Middle frontal gyrus (tissue), 1 donor: ENCODE data around the gene ZBTB20.

ENCODE experiments used
- DNase-seq: peaks from one replicate; pipeline ENCODE4 v3.0.0-alpha.2; 2015; ENCODE audit warnings: low spot score; ENCODE audit errors: extremely low spot score

The ZBTB20 gene

DNA sequence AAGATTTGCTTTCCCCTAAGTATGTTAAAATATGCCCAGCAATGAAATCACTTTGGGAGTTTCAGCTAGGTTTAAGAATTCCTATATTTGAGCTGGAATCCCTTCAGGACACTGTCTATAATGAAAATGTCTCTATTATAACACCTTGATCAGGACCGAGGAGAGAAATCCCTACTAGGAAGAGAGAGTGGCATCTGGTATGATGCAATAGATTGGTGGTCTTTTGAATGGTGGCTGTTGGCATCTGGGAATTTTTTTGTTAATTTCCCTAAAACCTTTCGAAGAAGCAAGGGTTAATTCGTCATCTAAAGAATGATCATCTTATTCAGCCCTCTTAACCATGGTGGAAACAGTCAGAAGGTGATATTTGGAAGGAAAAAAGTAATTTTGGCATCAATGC lies 810.2 kb downstream of the ZBTB20 start:
- DNase-seq, result no peak

DNA sequence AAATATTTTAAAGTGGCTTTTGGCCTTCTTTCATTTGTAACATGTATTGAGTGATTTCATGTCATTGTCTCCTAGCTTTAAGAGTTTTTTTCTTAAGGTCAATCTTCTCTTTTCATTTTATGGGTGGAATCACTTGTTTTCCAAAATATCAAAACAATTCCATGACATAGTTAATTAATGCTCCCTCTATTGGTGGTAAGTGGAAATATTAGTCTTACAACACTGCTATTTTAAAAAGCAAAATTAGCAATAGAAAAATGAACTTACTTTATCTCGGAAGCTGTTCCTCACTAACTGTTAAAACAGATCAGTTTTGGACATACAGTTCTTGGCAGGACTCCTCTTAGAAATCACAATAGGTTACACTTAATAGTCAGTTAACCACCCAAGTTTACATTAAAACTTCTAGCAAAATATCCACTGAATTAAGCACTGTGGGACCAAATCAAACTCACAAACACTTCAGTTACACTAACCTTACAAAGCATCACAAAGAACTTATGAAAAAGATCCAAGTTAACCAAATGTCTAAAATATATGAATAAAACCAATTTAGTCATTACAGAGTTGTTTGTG lies 810.9 kb downstream of the ZBTB20 start:
- DNase-seq, result no peak

DNA sequence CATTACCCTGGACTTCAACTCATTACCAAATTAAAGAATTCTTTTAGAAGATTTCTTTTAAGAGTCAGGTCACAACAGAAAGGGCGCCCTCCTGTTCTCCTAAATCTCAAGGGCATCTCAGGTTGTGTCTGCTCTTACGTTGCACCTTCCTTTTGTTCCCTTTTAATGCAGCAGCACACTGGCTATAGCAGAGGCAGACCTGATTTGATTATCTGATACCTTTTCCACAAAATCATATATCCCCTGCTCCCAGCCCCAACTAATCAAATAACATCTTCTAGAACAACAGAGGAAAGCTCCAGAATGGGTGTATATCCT lies 813.2 kb downstream of the ZBTB20 start:
- no peak for DNase-seq

DNA sequence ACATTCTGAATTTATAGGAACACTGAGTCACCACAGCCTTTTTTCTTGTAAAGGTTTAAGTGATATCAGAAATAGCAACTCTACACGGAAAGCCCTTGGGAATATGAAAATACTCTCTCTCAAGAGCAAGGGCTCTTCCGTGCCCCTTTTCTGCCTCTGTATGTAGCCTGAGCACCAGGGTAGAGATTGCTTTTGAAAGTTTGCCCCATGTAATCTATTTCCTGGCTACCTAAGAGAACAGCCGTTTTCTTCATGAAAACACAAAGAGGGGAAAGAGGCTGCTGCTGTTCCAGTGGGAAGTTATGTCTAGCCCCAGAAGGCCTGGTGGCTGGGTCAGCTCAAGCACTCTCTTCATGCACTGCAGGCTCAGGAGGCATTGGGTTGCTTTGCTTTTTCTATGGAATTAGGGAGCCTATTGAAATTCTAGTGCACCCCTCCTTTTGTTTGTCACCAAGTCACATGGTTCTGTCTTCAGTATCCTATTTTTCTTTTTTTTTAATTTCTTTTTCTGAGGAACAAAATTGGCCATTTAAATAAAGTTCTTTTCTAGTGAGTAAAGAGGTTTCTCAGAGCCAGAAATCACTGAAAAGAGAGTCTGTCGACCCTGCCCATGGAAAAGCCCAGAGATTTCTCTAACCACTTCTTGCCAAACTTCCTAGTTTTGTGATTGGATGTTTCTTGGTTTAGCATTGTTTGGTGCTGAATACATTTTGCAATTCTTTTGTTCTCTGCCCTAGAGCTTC lies 813.7 kb downstream of the ZBTB20 start:
- DNase-seq, result peak; percentile 13

DNA sequence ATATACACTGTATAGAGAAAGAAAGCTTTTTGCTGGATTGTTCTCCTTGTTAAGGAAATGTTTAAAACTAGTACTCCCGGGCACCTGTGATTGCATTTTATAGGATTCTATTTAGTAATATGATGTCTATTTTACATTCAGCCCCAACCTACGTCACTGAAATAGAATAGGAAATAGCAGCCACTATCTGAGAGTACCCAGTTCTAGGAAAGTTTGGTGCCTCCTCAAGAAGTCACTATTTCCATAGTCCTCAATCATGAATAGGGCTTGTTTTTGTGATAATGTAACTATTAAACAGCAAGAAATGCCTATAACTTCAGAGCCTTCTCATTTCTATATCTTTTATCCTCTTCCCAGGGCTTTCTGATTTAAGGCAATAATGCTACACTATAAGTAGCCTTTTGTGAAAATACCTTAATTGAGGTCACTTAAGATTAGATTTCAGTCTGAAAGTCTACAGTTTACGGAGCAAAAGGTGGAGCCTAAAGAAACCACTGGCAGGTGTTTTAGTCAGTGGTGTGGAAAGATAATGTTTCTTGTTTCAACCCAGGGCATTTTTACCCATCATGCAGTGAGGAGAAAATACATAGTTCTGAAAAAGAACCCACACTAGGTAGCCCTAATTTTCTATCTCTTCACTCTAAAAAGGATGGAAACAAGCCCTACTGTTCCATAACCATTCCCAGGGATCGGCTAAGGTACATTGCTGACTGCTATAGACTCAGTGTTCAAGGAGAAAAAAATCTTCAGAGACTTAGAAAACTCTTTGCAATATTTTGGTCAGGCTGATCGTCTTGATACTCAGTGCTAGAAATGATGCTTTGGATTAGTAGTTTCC lies 814.5 kb downstream of the ZBTB20 start:
- DNase-seq, result no peak

DNA sequence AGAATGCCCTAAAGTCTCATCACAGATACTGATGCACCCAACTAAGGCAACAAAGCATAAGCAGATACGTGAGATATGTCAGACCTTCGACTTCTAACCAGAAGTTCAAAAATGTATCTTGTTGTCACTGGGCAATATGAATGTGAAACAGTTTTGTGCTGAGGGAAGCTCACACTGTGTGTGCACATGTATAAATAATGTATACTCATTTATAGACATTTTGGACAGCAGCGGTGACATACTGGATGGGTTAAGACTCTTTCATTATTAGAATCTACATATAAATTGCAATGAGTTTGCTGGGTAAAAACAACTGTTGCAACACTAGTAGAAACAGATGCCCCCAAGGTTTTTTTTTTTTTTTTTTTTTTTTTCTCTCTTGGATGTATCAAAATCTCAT lies 815.4 kb downstream of the ZBTB20 start:
- no peak for DNase-seq

DNA sequence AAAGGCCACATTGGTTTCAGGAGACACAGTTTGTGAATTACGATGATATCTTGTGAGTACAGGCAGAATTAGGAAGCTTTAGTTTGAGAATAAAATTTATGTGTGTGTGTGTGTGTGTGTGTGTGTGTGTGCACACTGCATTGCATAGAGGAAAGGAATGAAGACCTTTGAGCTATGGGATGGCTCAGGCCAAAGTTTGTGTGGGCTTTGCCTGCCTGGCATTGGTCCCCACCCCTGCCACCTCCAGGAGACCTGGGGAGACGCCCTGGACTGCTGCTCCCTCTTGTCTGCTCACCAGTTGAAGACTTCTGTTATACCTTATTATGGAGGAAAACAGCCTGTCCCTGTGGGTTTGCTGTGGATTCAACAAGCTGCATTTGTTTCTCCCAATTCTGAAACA lies 816.1 kb downstream of the ZBTB20 start:
- no peak for DNase-seq

DNA sequence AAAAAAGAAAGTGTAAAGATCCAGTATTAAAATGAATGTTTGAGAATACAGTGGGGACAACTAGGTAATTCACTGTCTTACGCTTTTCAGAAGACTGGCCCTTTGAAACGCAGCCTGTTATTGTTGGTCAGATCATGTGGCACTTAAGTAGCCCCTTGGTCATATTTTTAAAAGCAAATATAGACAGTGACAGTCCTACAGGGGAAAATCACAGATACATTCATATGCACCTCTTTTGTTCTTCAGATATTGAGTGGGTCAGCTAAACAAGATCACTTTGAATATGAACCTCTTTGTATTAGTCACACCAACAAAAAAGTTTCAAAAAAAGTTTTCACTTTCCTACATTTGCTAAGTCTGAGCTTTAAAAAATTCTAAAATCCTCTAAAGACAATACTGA lies 817.3 kb downstream of the ZBTB20 start:
- DNase-seq, result no peak

DNA sequence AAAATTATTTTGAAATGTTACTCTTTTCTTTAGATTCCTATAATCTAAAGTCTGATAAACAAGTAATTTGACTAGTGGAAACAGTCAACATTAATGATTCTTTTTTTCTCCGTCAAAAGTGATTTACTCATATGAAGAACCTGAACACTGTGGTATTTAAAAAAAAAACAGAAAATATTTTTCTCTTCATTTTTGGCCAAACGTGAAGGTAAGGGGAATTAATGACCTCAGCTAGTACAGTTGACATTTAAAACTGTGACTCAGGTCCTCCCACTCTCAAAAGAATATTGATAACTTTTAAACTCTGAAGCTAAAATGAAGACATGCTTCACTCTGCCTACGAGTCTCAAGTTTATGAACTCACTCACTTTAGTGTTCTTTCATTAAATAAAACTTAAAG lies 818.7 kb downstream of the ZBTB20 start:
- DNase-seq, result no peak

DNA sequence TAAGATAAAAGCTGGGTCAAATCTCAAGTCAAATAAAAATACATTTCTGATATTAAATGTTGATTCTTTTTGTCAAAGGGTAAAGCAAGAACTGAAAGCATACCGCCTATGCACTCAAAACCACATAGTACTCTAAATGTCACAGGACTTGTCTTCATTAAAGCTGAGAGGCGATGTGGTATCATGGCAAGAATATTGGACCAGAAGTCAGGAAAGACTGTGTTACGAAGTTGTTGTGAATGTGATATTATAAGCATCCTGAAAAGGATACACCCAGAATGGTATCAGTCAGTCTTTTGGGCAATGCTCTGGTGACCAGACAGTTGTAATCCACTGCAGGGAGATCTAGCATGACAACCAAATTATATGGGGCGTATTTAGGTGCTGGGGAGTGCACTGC lies 819.4 kb downstream of the ZBTB20 start:
- no peak for DNase-seq

DNA sequence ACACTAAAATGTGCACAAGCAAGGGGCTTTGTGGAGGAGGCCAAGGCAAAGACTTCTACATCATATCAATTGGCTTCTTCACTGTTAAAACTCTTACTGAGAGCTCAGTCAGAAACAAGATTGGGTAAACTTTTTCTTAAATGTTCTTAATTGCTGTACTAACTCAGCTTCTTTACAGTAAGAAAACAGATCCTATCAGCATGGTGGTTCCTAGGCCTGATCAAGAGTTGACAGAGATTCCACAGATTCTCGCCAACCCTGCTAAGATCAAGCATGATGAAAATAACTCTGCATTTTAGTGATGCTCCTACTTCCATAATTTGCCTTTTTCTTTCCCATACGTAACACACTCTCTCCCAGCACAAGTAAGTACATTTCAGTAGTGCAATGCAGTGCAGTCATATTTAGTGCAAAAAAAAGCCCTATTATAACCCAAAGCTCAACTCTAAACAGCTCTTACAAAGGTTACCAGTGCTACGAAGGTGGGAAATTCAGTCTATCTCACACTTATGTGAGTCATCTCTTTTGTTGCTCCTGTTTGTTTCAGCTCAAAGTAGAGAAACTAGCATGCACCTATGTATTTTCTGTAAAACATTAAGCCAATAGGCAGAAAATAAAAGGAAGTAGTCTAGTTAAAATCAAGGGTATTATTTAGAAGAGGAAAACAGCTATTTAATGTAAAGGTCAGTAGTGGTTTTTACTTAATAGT lies 823.4 kb downstream of the ZBTB20 start:
- DNase-seq, result no peak

DNA sequence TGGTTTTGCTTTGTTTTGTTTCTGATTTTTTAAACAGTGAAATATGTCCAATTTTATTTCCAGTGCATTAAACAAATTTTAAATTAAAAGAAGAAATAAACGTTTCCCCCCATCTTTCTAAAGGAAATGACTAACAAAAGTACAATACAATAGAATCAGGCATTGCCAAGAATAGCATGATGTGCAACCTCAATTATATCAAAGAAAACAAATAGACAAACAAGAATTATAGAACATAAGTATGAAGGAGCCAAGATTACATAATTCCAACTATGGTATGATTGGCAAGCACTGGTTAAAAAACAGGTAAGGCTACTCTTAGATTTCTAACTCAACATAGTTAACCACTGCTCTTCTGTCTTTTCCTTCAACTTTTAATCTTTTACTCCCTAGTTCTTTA lies 826.8 kb downstream of the ZBTB20 start:
- DNase-seq, result no peak

DNA sequence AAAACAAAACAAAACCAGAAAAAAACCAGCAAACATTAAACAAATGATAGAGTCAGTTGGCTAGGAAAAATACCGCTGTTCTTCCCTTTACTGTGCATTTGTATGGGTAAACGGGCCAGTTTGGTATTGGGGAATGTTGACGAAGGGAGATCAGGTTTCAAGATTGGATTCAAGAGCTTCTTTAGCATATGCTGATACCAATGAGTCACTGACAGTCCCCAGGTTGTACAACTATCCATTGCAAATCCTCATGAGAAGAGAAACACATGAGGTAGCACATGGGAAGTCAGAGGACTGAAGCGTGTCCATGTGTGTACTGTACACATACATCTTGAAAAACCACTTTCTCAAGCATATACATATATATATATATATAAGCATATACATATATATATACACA lies 827.6 kb downstream of the ZBTB20 start:
- DNase-seq, result no peak

DNA sequence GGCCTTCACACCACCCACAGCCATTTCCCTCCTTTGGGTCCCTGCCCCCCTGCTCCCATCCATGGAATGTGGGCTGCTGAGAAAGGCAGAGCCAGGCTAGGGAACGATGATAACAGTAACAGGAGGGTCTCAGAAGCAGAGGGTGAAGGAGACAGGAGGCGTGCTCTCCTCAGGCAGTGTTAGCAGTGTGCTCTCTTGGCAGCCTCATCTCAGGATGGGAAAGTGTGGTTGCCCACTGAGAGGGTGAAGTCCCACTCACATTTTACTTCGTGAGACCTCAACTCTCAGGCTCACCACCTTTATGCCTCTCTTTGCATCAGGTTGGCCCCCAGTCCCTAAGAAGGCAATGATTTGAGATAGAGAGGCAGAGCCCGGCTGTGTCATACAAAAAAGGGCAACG lies 828.8 kb downstream of the ZBTB20 start:
- no peak for DNase-seq

DNA sequence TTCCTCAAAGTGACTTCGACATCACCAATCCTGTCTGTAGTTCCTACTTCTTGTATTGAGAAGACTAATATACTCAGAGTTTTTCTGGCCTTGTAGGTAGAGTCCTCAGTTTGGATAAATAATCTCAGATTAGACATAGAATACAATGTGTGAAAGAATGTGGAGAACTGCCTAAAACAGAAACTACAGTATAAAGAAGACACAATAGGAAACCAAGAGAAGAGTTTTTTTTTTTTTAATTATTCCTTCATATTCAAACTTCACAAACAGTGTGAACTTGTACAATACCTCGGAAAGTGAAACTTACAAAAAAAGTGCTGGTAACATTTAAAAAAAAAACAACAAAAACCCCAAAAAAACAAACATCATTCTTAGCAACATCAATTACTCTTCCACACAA lies 832.8 kb downstream of the ZBTB20 start:
- DNase-seq, result no peak

DNA sequence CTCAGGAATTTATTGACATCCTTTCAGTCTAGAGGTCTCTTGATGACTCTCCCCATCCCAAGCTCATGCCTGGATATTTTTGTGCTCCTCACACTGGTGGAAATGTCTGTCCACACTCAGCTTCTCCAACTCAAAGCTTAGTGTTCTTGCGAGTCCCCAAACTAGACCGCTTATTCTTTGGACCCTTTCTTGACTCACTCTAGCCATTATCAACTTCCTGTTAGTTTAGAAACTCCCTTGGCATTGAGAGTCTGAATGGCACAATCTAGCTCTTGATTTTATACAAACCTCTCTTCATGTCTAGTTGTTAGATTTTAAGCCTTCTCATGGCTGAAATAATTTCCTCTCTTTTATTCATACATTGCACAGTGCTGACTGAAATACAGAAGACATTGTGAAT lies 833.7 kb downstream of the ZBTB20 start:
- no peak for DNase-seq

DNA sequence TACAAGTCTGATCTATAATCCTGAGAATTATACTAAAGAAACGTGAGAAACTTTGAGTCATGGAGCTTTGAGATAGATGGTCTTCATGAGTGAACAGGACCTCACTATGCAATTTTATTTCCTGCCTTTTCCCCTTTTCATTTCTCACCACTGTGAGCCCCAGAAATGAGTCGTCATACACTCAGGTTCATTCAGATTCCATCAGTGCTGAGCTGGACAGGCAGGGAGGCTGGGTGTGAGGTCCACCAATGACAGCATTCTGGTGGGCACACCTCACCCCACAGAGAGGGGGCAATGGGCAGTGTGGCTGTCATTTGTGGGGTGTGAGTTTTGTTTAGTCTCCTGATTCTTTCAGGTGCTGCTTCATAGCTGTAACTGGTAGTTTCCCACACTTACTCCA lies 836.4 kb downstream of the ZBTB20 start:
- DNase-seq, result no peak

DNA sequence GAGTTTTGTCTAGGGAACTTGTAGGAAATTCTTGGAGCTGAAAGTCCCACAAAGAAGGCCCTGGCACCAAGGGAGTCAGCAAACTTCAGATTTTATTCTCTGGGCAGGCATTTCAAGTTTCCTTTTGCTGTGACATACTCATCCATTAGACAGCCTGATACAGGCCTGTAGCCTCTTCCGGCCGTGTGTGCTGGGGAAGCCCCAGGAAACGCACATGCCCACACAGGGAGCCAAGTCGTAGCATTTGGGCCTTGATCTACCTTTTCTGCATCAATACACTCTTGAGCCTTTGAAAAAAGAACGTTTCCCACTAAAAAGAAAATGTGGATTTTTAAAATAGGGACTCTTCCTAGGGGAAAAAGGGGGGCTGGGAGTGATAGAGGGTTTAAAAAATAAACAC lies 838.3 kb downstream of the ZBTB20 start:
- DNase-seq, result no peak

DNA sequence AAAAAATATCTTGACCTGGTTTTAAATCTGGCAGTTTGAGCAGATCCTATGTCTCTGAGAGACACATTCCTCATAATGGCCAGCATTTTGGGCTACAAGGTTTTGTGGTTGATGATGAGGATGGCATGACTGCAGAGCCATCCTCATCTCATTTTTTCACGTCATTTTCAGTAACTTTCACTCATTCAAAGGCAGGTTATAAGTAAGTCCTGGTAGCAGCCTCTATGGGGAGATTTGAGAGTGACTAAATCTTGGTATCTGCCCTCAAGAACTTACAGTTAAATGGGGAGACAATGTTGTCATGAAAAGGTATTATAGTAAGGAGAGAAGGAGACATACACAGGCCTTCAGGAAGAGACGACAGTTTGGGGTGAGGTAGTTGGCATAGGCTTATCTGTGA lies 838.7 kb downstream of the ZBTB20 start:
- DNase-seq, result no peak

DNA sequence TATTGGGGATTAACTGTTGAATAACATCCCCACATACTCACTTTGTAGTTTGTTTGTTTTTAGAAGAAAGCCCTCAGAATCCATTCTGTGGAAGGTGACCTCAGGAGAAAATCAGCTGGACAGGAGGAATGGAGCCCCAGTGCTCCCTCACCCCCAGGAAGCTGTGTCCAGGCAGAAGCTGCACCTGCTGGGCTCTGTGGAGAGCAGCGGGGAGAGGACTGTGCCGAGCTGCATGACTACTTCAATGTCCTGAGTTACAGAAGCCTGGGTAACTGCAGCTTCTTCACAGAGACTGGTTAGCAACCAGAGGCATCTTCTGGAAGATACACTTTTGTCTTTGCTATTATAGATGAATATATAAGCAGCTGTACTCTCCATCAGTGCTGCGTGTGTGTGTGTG lies 839.3 kb downstream of the ZBTB20 start:
- no peak for DNase-seq

DNA sequence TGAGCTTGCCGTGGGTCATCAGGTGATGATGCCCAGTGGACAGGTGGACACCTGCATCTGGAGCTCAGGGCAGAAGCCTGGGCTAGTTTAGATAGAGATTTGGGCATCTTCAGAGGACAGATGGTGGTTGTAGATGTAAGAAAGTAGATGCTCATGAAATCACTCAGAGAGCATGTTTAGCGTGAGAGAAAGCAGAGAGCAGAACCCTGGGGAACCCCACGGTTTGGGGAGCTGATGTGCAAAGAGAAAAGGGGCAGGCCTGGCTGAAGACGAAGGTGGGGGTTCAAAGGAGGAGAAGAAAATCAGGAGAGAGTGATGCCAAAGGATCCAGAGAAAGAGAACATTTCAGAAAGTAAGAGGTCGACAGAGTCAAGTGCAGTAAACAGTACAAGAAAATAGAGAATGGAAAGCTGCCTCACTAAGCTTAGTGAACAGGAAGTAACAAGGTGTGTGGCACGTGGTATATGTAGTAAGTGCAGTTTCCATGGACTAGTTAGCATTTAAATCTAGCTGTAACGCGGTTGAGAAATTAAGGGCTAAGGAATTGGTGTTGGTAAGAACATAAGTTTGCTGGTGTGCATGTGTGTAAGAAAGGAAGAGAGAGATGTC lies 839.8 kb downstream of the ZBTB20 start:
- DNase-seq, result no peak
